Left lung (tissue), 10 donors: ENCODE data around the gene RPAP3. TPM values are rescaled to one million over a fixed set of nuclear protein-coding genes. Genes with fewer than 3 reads are reported as not detected.

Experiments used
- ATAC-seq: fragments of 200-7000 bp; cut with Tn5 transposase; one replicate; pipeline ENCODE4 v1.9.1; 2020; ENCODE audit warnings: moderate library complexity
- DNase-seq, 4 donors: peaks; one replicate each; pipeline ENCODE4 v3.0.0-alpha.2; 2013 to 2020
- H3K27ac ChIP-seq, 2 donors: fragments of 200-600 bp; sonication (generic) in 1 of 2; one replicate each; pipeline versions ENCODE4 v1.5.0 to v1.8.0; 2020 to 2021
- H3K27me3 ChIP-seq, 2 donors: fragments of 200-600 bp; sonication (generic) in 1 of 2; one replicate each; pipeline versions ENCODE4 v1.5.0 to v1.8.0; 2020 to 2021
- H3K36me3 ChIP-seq, 2 donors: fragments of 200-600 bp; sonication (generic) in 1 of 2; one replicate each; pipeline versions ENCODE4 v1.5.0 to v1.8.0; 2020 to 2021
- H3K4me1 ChIP-seq, 2 donors: fragments of 200-600 bp; one replicate each; pipeline ENCODE4 v1.8.0; 2021
- H3K4me3 ChIP-seq, 2 donors: fragments of 200-600 bp; sonication (generic) in 1 of 2; one replicate each; pipeline versions ENCODE4 v1.5.0 to v1.8.0; 2020 to 2021; ENCODE audit warnings: mild to moderate bottlenecking in 1 of 2
- H3K9me3 ChIP-seq, 2 donors: fragments of 200-600 bp; sonication (generic) in 1 of 2; one replicate each; pipeline versions ENCODE4 v1.5.0 to v1.8.0; 2020 to 2021
- intact Hi-C, 2 donors: fragments of 100-400 bp; cut with DNase I; formaldehyde crosslinking; loops; one replicate each; pipeline versions ENCODE4 v1.11.2 to v1.14.2; 2022
- polyA plus RNA-seq, 6 donors: library from polyadenylated mRNA; unstranded; fragments of 120-200 nt; gene quantifications; one replicate each; pipeline ENCODE4 v1.2.1, GENCODE V29; 2013; ENCODE audit not compliant: insufficient read length in 6 of 6
- total RNA-seq, 2 donors: library from RNA; stranded (reverse); fragmentation: NEBNext Ultra II Directional; extraction: Animal tissue kit (Norgen Biotek cat#: 25700); gene quantifications; one replicate each; pipeline ENCODE4 v1.2.1, GENCODE V29; 2021
- TF ChIP-seq, protein P1 (sequence below), 2 donors: fragments of 200-600 bp; sonication (generic) in 1 of 2; IDR thresholded peaks; one replicate each; pipeline versions ENCODE4 v1.5.0 to v1.8.0; 2021; ENCODE audit warnings: antibody characterized with exemption in 2 of 2
- donor health status: DM: no; HTN: yes; CAD: no.
- donor health status: DM: no; HTN: no; CAD: no.

The RPAP3 gene
- total and polyA plus RNA-seq, 8 donors: 18.5 to 41.6 (median 35.1) TPM

DNA sequence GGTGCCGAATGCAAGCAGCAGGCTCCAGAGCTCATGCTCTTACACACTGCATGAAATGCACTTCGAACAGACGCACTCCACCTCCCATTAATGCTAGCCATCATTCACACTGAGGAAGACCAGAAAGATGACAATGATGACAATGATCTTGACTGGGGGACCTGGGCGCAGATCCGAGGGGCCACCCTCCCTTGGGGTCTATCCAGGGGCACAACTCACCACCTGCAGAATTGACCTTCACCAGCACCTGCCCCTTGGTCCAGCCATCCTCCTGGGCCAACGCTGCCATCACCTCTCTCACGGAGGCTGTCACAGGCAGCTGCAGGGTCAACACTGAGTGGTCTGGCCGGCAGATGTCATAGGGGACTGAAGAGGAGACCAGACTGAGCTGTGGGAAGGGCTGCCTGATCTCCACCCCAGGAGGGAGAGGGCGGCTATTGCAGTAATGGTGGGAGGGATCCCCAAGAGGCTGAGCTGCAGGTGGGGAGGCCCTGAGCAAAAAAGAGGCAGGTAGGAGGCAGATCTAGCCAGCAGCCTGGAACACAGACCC, 37.6 kb upstream of the RPAP3 start:
- no peak overlapping the region for H3K27ac ChIP-seq
- H3K36me3 ChIP-seq: peaks cover 0 to 11% of the 10 kb centered on the region in 2 donors
- no peak overlapping the region for H3K4me3 ChIP-seq
- DNase-seq: no peak
- H3K9me3 ChIP-seq: no peaks in the 10 kb centered on the region
- TF ChIP-seq, protein P1, sequence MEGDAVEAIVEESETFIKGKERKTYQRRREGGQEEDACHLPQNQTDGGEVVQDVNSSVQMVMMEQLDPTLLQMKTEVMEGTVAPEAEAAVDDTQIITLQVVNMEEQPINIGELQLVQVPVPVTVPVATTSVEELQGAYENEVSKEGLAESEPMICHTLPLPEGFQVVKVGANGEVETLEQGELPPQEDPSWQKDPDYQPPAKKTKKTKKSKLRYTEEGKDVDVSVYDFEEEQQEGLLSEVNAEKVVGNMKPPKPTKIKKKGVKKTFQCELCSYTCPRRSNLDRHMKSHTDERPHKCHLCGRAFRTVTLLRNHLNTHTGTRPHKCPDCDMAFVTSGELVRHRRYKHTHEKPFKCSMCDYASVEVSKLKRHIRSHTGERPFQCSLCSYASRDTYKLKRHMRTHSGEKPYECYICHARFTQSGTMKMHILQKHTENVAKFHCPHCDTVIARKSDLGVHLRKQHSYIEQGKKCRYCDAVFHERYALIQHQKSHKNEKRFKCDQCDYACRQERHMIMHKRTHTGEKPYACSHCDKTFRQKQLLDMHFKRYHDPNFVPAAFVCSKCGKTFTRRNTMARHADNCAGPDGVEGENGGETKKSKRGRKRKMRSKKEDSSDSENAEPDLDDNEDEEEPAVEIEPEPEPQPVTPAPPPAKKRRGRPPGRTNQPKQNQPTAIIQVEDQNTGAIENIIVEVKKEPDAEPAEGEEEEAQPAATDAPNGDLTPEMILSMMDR (IDR thresholded peaks at IDR 0.05): no peak
- intact Hi-C loops: no loop called here
- no peak for ATAC-seq
- no peaks in the 10 kb centered on the region for H3K27me3 ChIP-seq
- H3K4me1 ChIP-seq: peaks cover 0 to 30% of the 10 kb centered on the region in 2 donors

DNA sequence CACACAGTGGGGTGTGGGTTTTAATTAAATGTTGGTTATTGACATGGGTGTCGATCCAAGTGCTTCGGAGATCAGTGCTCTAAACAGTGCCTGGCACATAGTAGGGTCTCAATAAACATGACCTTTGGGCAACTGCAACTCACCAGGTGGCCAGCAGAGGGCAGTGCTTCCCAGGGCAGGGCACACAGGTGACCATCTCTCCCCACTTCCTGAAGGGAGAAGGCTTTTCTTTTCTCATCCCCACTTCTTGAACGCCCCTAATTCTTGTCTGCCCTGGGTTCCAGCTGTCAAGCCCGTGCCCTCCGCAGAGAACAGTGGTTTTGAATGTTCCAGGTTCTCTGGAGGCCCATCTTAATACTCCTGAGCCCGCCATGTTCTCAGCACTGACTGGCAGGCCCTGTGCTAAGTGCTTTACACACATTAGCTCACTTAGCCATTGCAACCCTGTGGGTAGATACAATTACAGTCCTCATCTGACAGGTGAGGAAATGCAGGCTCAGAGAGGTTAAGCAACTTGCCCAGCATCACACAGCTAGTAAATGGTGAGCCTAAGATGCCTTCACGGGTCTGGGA, 36.5 kb upstream of the RPAP3 start:
- H3K4me3 ChIP-seq: no peak overlapping the region
- intact Hi-C loops: no loop called here
- peaks cover 0 to 3% of the 10 kb centered on the region in 2 donors for H3K36me3 ChIP-seq
- H3K9me3 ChIP-seq: no peaks in the 10 kb centered on the region
- TF ChIP-seq, protein P1 (IDR thresholded peaks at IDR 0.05): peak; percentile 86 to 91
- H3K27ac ChIP-seq: no peak overlapping the region
- ATAC-seq (peak; percentile 48), DNase-seq (peak in 2 of 4 donors; percentile 62 to 91)
- H3K27me3 ChIP-seq: no peaks in the 10 kb centered on the region
- H3K4me1 ChIP-seq: peaks cover 5 to 38% of the 10 kb centered on the region in 2 donors

DNA sequence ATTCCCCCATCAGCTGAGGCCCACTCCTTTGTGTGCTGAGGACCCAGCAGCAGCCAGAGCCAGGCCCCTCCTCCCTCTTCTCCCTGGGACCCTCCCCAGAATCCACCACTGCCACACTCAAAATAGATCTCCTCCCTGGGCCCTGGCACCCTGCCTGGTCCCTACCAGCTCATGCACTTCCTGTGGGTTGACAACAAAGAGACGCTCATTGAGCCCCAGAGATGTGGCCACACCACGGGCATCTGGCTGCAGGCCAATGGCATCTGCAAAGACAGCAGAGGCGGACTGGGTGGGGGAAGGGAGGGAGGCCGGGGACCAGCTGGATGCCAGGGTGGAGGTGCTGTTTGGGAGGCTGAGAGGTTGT, 35.5 kb upstream of the RPAP3 start:
- H3K4me3 ChIP-seq: no peak overlapping the region
- TF ChIP-seq, protein P1 (IDR thresholded peaks at IDR 0.05): no peak
- peak overlapping the region in 1 of 2 donors; percentile 0 for H3K27ac ChIP-seq
- no peaks in the 10 kb centered on the region for H3K9me3 ChIP-seq
- intact Hi-C loops: no loop called here
- ATAC-seq (no peak), DNase-seq (peak in 2 of 4 donors; percentile 58 to 66)
- H3K4me1 ChIP-seq: peaks cover 15 to 47% of the 10 kb centered on the region in 2 donors
- H3K27me3 ChIP-seq: no peaks in the 10 kb centered on the region
- no peaks in the 10 kb centered on the region for H3K36me3 ChIP-seq

DNA sequence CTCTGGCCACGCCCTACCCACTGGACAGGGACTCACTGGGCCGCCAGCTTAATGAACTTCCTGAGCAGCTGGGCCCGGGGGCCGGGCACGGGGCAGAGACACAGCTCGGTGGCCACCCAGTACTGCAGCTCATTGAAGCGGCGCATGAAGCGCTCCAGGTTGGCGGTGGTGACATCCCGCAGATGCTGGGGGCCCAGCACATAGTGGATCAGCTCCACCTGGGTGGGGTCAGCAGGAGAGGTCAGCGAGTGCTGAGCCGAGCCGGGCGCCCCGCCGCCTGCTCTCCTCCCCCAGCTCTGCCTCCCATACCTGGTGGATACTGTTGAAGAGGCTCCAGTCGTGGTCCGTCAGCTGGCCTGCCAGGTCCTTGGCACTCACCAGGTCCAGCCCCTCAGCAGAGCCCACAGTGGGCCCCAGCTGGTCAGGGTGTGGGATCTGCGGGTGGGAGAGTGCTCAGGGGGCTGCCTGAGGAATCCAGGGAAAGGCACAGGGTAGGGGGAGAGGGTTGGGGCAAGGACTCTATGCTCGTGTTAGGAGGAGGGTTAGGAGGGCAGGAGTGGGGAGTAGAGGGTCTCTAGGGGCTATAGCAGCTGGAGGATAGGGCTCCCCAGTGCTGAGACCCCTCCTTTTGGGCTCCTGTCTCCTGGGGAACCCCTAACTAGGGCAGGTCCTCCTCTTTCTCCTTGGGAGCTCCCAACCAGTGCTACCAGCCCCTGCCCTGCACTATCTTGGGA, 34.9 kb upstream of the RPAP3 start:
- TF ChIP-seq, protein P1 (IDR thresholded peaks at IDR 0.05): no peak
- DNase-seq (no peak), ATAC-seq (no peak)
- intact Hi-C loops: no loop called here
- Histone ChIP-seq H3K4me3 (no peak overlapping the region), H3K36me3 (no peaks in the 10 kb centered on the region), H3K27me3 (no peaks in the 10 kb centered on the region), H3K9me3 (no peaks in the 10 kb centered on the region), H3K4me1 (peaks cover 20 to 53% of the 10 kb centered on the region in 2 donors), H3K27ac (peak overlapping the region in 1 of 2 donors; percentile 0)

DNA sequence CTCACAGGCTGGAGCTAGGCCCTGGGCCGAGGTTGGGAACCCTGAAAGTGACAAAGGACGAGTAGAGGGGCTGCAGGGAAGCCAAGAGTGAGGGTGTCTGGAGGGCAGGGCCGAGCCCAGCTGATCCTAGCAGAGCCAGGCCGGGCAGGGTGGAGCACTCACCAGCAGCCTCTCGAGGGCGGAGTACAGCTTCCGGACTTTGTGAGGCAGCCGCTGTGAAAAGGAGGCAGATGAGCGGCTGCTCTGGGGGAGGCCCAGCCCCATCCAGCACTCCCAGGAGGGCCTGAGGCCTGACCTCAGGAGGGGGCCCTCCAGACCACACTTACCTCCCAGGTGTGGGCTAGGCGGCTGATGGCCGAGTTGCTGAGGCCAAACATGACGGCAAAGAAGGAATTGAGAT, 34.1 kb upstream of the RPAP3 start:
- peaks cover 20 to 58% of the 10 kb centered on the region in 2 donors for H3K4me1 ChIP-seq
- peak overlapping the region in 1 of 2 donors; percentile 0 for H3K27ac ChIP-seq
- H3K9me3 ChIP-seq: no peaks in the 10 kb centered on the region
- no peaks in the 10 kb centered on the region for H3K27me3 ChIP-seq
- no peak overlapping the region for H3K4me3 ChIP-seq
- TF ChIP-seq, protein P1 (IDR thresholded peaks at IDR 0.05): no peak
- ATAC-seq: no peak
- no peaks in the 10 kb centered on the region for H3K36me3 ChIP-seq
- intact Hi-C loops: no loop called here
- DNase-seq: no peak
